ENCODE measurements around the gene EPHA3. TPM values are rescaled to one million over a fixed set of nuclear protein-coding genes. Genes with fewer than 3 reads are reported as not detected.

The EPHA3 gene
- total and polyA plus RNA-seq, 2 donors (not counting 3 experiments of a cell fraction or from before 2014, with no cell fraction given): not detected

DNA sequence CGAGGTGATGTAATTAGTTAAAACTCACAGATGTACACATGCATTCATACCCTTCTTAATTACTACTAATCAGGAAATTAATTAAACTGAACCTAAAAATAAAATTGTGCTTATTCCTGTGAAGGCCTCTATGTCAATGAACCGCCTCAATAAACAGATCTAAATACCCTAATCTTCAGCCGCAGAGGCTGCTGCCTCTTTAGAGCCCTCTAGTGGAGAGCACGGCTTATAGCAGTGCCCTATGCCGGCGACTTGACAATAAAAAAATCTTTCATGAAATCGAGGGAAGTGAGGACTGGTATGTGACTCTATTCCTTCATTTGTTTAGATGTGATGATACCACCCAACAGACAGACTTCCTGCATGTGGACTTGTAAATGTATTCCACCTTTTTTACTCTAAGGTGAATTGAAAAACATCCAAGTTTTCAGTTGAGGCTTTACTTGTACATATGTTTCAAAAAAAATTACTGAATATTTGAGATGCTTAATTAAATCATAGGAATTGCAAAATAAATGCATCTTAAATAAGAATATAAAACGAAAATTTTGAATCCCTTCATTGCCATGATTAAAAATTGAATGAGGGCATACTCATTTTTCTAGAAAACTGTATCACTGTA lies 8.3 kb upstream of the EPHA3 start:
- no peaks in the 10 kb centered on the region for H3K9me1 ChIP-seq (replicated peaks; ENCODE audit: control insufficient read depth, extremely low read depth, insufficient read depth, low read length)
- DNase-seq (ENCODE audit: low read depth, low spot score): peak; percentile 39
- ChIA-PET CTCF (no interaction called here), POLR2A (no interaction called here)
- no peaks in the 10 kb centered on the region for H3K79me2 ChIP-seq (ENCODE audit: control insufficient read depth, insufficient read depth, low read length)
- no peak overlapping the region for H2AFZ ChIP-seq (ENCODE audit: low read depth, low read length)
- no peaks in the 10 kb centered on the region for H3K36me3 ChIP-seq (ENCODE audit: control insufficient read depth in 2 of 2, extremely low read depth in 1 of 2, insufficient read depth in 2 of 2, low read length in 2 of 2)
- H3K9me3 ChIP-seq (replicated peaks; ENCODE audit: control insufficient read depth, insufficient read depth, low read length): no peaks in the 10 kb centered on the region
- dilution Hi-C loops (cut with MboI; ENCODE audit: extremely low pct_ligation_motif_present, low sequenced_read_pairs) (no loop called here), intact Hi-C loops (cut with micrococcal nuclease) (no loop called here)
- no peaks in the 10 kb centered on the region for H3K27me3 ChIP-seq (ENCODE audit: control insufficient read depth in 2 of 2, insufficient read depth in 2 of 2, low read length in 2 of 2)
- no TSS peak for BruUV-seq (replicated peaks)
- H3K27ac ChIP-seq (ENCODE audit: insufficient read depth, low read depth, low read length): no peak overlapping the region
- FAIRE-seq: peak; percentile 77
- TF ChIP-seq MYC (IDR thresholded peaks at IDR 0.05; ENCODE audit: low read depth, low read length): no peak
- TF ChIP-seq, protein P1, sequence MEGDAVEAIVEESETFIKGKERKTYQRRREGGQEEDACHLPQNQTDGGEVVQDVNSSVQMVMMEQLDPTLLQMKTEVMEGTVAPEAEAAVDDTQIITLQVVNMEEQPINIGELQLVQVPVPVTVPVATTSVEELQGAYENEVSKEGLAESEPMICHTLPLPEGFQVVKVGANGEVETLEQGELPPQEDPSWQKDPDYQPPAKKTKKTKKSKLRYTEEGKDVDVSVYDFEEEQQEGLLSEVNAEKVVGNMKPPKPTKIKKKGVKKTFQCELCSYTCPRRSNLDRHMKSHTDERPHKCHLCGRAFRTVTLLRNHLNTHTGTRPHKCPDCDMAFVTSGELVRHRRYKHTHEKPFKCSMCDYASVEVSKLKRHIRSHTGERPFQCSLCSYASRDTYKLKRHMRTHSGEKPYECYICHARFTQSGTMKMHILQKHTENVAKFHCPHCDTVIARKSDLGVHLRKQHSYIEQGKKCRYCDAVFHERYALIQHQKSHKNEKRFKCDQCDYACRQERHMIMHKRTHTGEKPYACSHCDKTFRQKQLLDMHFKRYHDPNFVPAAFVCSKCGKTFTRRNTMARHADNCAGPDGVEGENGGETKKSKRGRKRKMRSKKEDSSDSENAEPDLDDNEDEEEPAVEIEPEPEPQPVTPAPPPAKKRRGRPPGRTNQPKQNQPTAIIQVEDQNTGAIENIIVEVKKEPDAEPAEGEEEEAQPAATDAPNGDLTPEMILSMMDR (IDR thresholded peaks at IDR 0.05; ENCODE audit: extremely low read depth in 1 of 2, insufficient read depth in 1 of 2, low read depth in 1 of 2, low read length in 2 of 2): peak; percentile 79 to 84
- no peak overlapping the region for H3K4me3 ChIP-seq (replicated peaks in 1 of 3; ENCODE audit: insufficient read depth in 1 of 3, low read depth in 1 of 3, low read length in 3 of 3)
- H4K20me1 ChIP-seq (replicated peaks; ENCODE audit: control insufficient read depth, extremely low read depth, insufficient read depth, low read length): peaks cover 2% of the 10 kb centered on the region
- H3K9ac ChIP-seq (replicated peaks; ENCODE audit: extremely low read depth, insufficient read depth, low read length): no peak overlapping the region
- H3K4me2 ChIP-seq (ENCODE audit: insufficient read depth, low read length): no peak overlapping the region
- no peaks in the 10 kb centered on the region for H3K4me1 ChIP-seq (ENCODE audit: control insufficient read depth, extremely low read depth, insufficient read depth, low read length)

DNA sequence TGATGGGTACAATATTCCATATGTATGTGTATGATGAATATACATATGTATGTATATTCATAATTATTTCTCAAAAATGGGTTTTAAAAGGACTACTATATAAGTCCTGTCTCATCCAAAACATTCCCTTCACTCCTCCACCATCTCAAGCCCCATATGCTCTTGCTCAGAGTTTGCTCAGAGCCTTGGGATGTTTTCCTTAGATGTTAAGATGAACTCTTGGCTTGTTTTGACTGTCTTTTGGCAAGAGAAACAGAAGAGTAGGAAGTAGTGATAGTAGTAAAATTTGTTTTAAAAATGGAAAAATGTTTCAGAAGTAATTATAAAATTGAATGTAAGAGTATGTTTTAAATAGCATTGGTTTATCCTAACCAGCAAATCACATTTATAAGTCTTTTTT lies 6.2 kb upstream of the EPHA3 start:
- H3K27ac ChIP-seq (ENCODE audit: insufficient read depth, low read depth, low read length): no peak overlapping the region
- TF ChIP-seq GATA2 (IDR thresholded peaks at IDR 0.05; ENCODE audit: insufficient read depth, insufficient read length, low read depth, low read length) (no peak), EZH2 (IDR thresholded peaks at IDR 0.05; ENCODE audit: borderline replicate concordance, low read depth, low read length, severe bottlenecking) (no peak), MYC (IDR thresholded peaks at IDR 0.05; ENCODE audit: low read depth, low read length) (no peak), POLR2A (IDR thresholded peaks at IDR 0.05; ENCODE audit: low read depth, low read length) (no peak), POLR2AphosphoS5 (IDR thresholded peaks at IDR 0.05; ENCODE audit: insufficient read depth, low read depth, low read length) (no peak), JUN (IDR thresholded peaks at IDR 0.05; ENCODE audit: borderline replicate concordance, insufficient read depth, insufficient read length, low read depth) (no peak), FOS (IDR thresholded peaks at IDR 0.05; ENCODE audit: borderline replicate concordance, insufficient read depth, low read length) (no peak)
- TF ChIP-seq, protein P1 (IDR thresholded peaks at IDR 0.05; ENCODE audit: extremely low read depth in 1 of 2, insufficient read depth in 1 of 2, low read depth in 1 of 2, low read length in 2 of 2): no peak
- TF ChIP-seq, protein P2, sequence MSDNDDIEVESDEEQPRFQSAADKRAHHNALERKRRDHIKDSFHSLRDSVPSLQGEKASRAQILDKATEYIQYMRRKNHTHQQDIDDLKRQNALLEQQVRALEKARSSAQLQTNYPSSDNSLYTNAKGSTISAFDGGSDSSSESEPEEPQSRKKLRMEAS (IDR thresholded peaks at IDR 0.05; ENCODE audit: insufficient read depth, insufficient read length): no peak
- H3K4me1 ChIP-seq (ENCODE audit: control insufficient read depth, extremely low read depth, insufficient read depth, low read length): no peaks in the 10 kb centered on the region
- H3K9me3 ChIP-seq (replicated peaks; ENCODE audit: control insufficient read depth, insufficient read depth, low read length): no peaks in the 10 kb centered on the region
- H3K9me1 ChIP-seq (replicated peaks; ENCODE audit: control insufficient read depth, extremely low read depth, insufficient read depth, low read length): no peaks in the 10 kb centered on the region
- peaks cover 2% of the 10 kb centered on the region for H4K20me1 ChIP-seq (replicated peaks; ENCODE audit: control insufficient read depth, extremely low read depth, insufficient read depth, low read length)
- FAIRE-seq (no peak), DNase-seq (ENCODE audit: low read depth, low spot score) (no peak)
- CTCF ChIA-PET: no interaction called here
- no peaks in the 10 kb centered on the region for H3K27me3 ChIP-seq (ENCODE audit: control insufficient read depth in 2 of 2, insufficient read depth in 2 of 2, low read length in 2 of 2)
- no peaks in the 10 kb centered on the region for H3K36me3 ChIP-seq (ENCODE audit: control insufficient read depth in 2 of 2, extremely low read depth in 1 of 2, insufficient read depth in 2 of 2, low read length in 2 of 2)
- no peak overlapping the region for H3K4me3 ChIP-seq (replicated peaks in 1 of 3; ENCODE audit: insufficient read depth in 1 of 3, low read depth in 1 of 3, low read length in 3 of 3)
- no TSS peak for BruUV-seq (replicated peaks)
- intact Hi-C loops (cut with micrococcal nuclease): no loop called here
- no peak overlapping the region for H2AFZ ChIP-seq (ENCODE audit: low read depth, low read length)
- dilution Hi-C loops (cut with MboI; ENCODE audit: extremely low pct_ligation_motif_present, low sequenced_read_pairs): no loop called here
- no peak overlapping the region for H3K9ac ChIP-seq (replicated peaks; ENCODE audit: extremely low read depth, insufficient read depth, low read length)
- no peak overlapping the region for H3K4me2 ChIP-seq (ENCODE audit: insufficient read depth, low read length)
- no peaks in the 10 kb centered on the region for H3K79me2 ChIP-seq (ENCODE audit: control insufficient read depth, insufficient read depth, low read length)
- POLR2A ChIA-PET: no interaction called here
